ENCODE results near the gene TMOD1.

Gene TMOD1

DNA sequence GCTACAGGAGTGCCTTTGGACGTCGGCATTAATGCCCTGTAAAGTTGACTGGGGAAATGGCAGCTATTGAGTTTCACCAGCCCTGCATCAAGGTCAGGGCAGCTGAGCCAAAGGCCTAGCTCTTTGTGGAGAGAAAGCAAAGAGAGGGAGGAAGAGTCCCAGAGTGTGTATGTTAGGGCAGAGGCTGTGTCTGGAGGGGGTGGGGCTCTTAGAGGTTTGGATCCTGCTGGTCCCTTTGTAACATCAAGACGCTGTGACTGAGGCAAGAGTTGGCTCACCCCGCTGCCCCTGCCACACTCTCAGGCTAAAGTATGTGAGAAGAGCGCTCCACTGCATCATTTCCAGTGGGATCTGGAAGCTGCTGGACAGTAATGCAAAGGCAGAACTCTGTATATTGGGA lies 34.3 kb downstream of the TMOD1 start:
- FAIRE-seq, result no peak
- TF ChIP-seq, protein P1, sequence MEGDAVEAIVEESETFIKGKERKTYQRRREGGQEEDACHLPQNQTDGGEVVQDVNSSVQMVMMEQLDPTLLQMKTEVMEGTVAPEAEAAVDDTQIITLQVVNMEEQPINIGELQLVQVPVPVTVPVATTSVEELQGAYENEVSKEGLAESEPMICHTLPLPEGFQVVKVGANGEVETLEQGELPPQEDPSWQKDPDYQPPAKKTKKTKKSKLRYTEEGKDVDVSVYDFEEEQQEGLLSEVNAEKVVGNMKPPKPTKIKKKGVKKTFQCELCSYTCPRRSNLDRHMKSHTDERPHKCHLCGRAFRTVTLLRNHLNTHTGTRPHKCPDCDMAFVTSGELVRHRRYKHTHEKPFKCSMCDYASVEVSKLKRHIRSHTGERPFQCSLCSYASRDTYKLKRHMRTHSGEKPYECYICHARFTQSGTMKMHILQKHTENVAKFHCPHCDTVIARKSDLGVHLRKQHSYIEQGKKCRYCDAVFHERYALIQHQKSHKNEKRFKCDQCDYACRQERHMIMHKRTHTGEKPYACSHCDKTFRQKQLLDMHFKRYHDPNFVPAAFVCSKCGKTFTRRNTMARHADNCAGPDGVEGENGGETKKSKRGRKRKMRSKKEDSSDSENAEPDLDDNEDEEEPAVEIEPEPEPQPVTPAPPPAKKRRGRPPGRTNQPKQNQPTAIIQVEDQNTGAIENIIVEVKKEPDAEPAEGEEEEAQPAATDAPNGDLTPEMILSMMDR (IDR thresholded peaks at IDR 0.05; ENCODE audit: insufficient read depth, missing control alignments), result no peak
- no peak for DNase-seq (ENCODE audit: insufficient read length, low spot score)

- TF ChIP-seq, protein P1 (IDR thresholded peaks at IDR 0.05; ENCODE audit: insufficient read depth, missing control alignments), result no peak
- no peak for FAIRE-seq
- no peak for DNase-seq (ENCODE audit: insufficient read length, low spot score)
These were observed 35.0 kb downstream of the TMOD1 start for GRCh38 chr9:97536480-97536879.

- no peak for FAIRE-seq
- TF ChIP-seq, protein P1 (IDR thresholded peaks at IDR 0.05; ENCODE audit: insufficient read depth, missing control alignments), result no peak
- DNase-seq (ENCODE audit: insufficient read length, low spot score), result no peak
These were observed 42.1 kb downstream of the TMOD1 start for GRCh38 chr9:97543561-97543960.

DNA sequence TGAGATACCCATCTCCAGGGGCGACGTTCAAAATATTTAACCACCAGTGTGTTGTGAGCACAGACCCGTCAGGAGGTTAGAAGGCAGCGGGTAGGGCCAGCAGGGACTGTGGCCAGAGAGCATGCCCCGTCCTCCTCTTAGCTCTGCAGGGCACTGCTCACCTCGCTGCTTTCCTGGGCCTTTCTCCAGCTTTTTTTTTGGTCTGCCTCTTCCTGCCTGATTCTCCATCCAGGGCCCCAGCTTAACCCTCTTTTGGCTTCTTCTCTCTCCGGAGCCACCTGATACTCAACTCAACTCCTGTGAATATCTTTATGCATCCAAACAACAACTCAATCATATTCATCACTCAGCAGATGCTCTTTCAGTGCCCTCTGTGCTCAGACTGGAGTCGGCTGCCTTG lies 44.0 kb downstream of the TMOD1 start:
- FAIRE-seq, result no peak

GRCh38 chr9:97547098-97547829 lies 45.8 kb downstream of the TMOD1 start:
- DNase-seq (ENCODE audit: insufficient read length, low spot score), result no peak
- FAIRE-seq, result no peak
- TF ChIP-seq, protein P1 (IDR thresholded peaks at IDR 0.05; ENCODE audit: insufficient read depth, missing control alignments), result no peak

More for the DNA sequence above, 44.0 kb downstream of the TMOD1 start:
- TF ChIP-seq, protein P1 (IDR thresholded peaks at IDR 0.05; ENCODE audit: insufficient read depth, missing control alignments), result no peak
- DNase-seq (ENCODE audit: insufficient read length, low spot score), result no peak

- FAIRE-seq, result no peak
- no peak for DNase-seq (ENCODE audit: insufficient read length, low spot score)
These were observed 46.9 kb downstream of the TMOD1 start for GRCh38 chr9:97548379-97548778.

More at GRCh38 chr9:97548379-97548778, 46.9 kb downstream of the TMOD1 start:
- TF ChIP-seq, protein P1 (IDR thresholded peaks at IDR 0.05; ENCODE audit: insufficient read depth, missing control alignments), result no peak
